H1 (cell line): ENCODE measurements around the gene FAU. TPM values are rescaled to one million over a fixed set of nuclear protein-coding genes. Genes with fewer than 3 reads are reported as not detected.

ENCODE experiments used
- ATF3 ChIP-seq: IDR thresholded peaks from 2 replicates; pipeline ENCODE4 v1.6.1; 2011; ENCODE audit warnings: low read depth, mild to moderate bottlenecking, low read length; ENCODE audit not compliant: insufficient read depth
- BCL11A ChIP-seq, 2 experiments: IDR thresholded peaks; one replicate each; pipeline ENCODE4 v1.6.1; 2011; ENCODE audit warnings: low read depth in 2 of 2, low read length in 2 of 2, mild to moderate bottlenecking in 2 of 2
- CTBP2 ChIP-seq: IDR thresholded peaks from 2 replicates; pipeline ENCODE4 v1.7.0; 2011; ENCODE audit warnings: borderline replicate concordance, mild to moderate bottlenecking, moderate library complexity, mixed read lengths, low read length; ENCODE audit not compliant: insufficient read depth, insufficient read length
- EP300 ChIP-seq, 2 experiments: IDR thresholded peaks; 1 replicate in 1 of 2; 2 replicates in 1 of 2; pipeline ENCODE4 v1.6.1; 2011 to 2012; ENCODE audit warnings: low read depth in 2 of 2, low read length in 2 of 2, mild to moderate bottlenecking in 2 of 2, borderline replicate concordance in 1 of 2, inconsistent platforms in 1 of 2, moderate library complexity in 1 of 2
- FOSL1 ChIP-seq: IDR thresholded peaks from 2 replicates; pipeline ENCODE4 v1.6.1; 2011; ENCODE audit warnings: mild to moderate bottlenecking, low read depth, low read length, moderate library complexity; ENCODE audit not compliant: insufficient read depth
- MAFK ChIP-seq: IDR thresholded peaks from 2 replicates; pipeline ENCODE4 v1.6.1; 2012; ENCODE audit warnings: low read depth, mild to moderate bottlenecking, improper control_type of control experiment, low read length
- POLR2AphosphoS5 ChIP-seq: IDR thresholded peaks from 2 replicates; pipeline ENCODE4 v1.6.1; 2011; ENCODE audit warnings: low read depth, low read length
- RXRA ChIP-seq: IDR thresholded peaks from 2 replicates; pipeline ENCODE4 v1.6.1; 2011; ENCODE audit warnings: low read depth, mild to moderate bottlenecking, low read length, moderate library complexity; ENCODE audit not compliant: insufficient read depth
- SIRT6 ChIP-seq: IDR thresholded peaks from one replicate; pipeline ENCODE4 v1.7.1; 2012; ENCODE audit warnings: low read length, inconsistent platforms
- polyA plus RNA-seq, 7 experiments: library from polyadenylated mRNA; depleted of rRNA in 3 of 7; stranded (reverse) in 5 of 7; unstranded in 2 of 7; fragments of >200 nt in 5 of 7; fragments of 200-250 nt in 2 of 7; gene quantifications; 1 replicate in 5 of 7; 2 replicates in 1 of 7; 4 replicates in 1 of 7; pipeline versions ENCODE4 v1.2.1 to v1.2.3, GENCODE V29; 2011 to 2013; ENCODE audit warnings: missing spikeins in 2 of 7, mixed read lengths in 2 of 7
- total RNA-seq: library from RNA; stranded (reverse); fragmentation: NEBNext Ultra II Directional; extraction: Animal tissue kit (Norgen Biotek cat#: 25700); gene quantifications from 2 replicates; pipeline ENCODE4 v1.2.1, GENCODE V29; 2021
- TF ChIP-seq, protein P1 (sequence below): IDR thresholded peaks from 2 replicates; pipeline ENCODE4 v1.6.1; 2012; ENCODE audit warnings: low read length, inconsistent platforms

The FAU gene
- total and polyA plus RNA-seq, 2 of the 8 experiments (the other 6 are each of a cell fraction or from before 2014, with no cell fraction given), result 826 to 896 TPM

GRCh38 chr11:65102142-65103095 is 19.5 kb downstream of the FAU start (continued):
- TF ChIP-seq, protein P1, sequence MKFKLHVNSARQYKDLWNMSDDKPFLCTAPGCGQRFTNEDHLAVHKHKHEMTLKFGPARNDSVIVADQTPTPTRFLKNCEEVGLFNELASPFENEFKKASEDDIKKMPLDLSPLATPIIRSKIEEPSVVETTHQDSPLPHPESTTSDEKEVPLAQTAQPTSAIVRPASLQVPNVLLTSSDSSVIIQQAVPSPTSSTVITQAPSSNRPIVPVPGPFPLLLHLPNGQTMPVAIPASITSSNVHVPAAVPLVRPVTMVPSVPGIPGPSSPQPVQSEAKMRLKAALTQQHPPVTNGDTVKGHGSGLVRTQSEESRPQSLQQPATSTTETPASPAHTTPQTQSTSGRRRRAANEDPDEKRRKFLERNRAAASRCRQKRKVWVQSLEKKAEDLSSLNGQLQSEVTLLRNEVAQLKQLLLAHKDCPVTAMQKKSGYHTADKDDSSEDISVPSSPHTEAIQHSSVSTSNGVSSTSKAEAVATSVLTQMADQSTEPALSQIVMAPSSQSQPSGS, result no peak
- TF ChIP-seq RXRA, result no peak
- TF ChIP-seq EP300 (IDR thresholded peaks at IDR 0.05; ENCODE audit: borderline replicate concordance in 1 of 2, low read depth in 2 of 2, low read length in 2 of 2), result no peak
- TF ChIP-seq BCL11A (IDR thresholded peaks at IDR 0.05; ENCODE audit: low read depth in 2 of 2, low read length in 2 of 2), result no peak
- no peak for TF ChIP-seq MAFK
- TF ChIP-seq FOSL1, result no peak
- TF ChIP-seq POLR2AphosphoS5, result no peak
- TF ChIP-seq ATF3, result no peak
- no peak for TF ChIP-seq SIRT6
- TF ChIP-seq CTBP2, result no peak
